Transverse colon (tissue), 4 donors: ENCODE results near the gene TSPAN13. TPM values are rescaled to one million over a fixed set of nuclear protein-coding genes. Genes with fewer than 3 reads are reported as not detected.

Source experiments
- DNase-seq: peaks from one replicate; pipeline ENCODE4 v3.0.0-alpha.2; 2019
- H3K27ac ChIP-seq, 4 donors: fragments of 200-600 bp; sonication (generic); 2 replicates each; pipeline ENCODE4 v1.5.1; 2016 to 2018; ENCODE audit warnings: inconsistent platforms in 4 of 4
- H3K27me3 ChIP-seq: fragments of 200-600 bp; sonication (generic); 2 replicates; pipeline ENCODE4 v1.5.1; 2017; ENCODE audit warnings: inconsistent platforms
- H3K36me3 ChIP-seq, 4 donors: fragments of 200-600 bp; sonication (generic); 2 replicates each; pipeline ENCODE4 v1.5.1; 2017 to 2019; ENCODE audit warnings: inconsistent platforms in 4 of 4
- H3K4me1 ChIP-seq, 4 donors: fragments of 200-600 bp; sonication (generic); 2 replicates each; pipeline ENCODE4 v1.5.1; 2017 to 2020; ENCODE audit warnings: inconsistent platforms in 4 of 4
- H3K4me3 ChIP-seq, 4 donors: fragments of 200-600 bp; sonication (generic); 1 replicate in 1 of 4; 2 replicates in 3 of 4; pipeline versions ENCODE4 v1.5.1 to v1.6.1; 2017 to 2019; ENCODE audit warnings: inconsistent platforms in 4 of 4
- H3K9me3 ChIP-seq, 2 donors: fragments of 200-600 bp; sonication (generic); 2 replicates each; pipeline ENCODE4 v1.5.1; 2017 to 2019; ENCODE audit warnings: inconsistent platforms in 2 of 2
- CTCF ChIP-seq, 5 experiments: fragments of 200-600 bp in 3 of 5; fragments of 450-650 bp in 2 of 5; sonication (generic) in 3 of 5; IDR thresholded peaks; 1 replicate in 2 of 5; 2 replicates in 3 of 5; pipeline ENCODE4 v1.5.1; 2016 to 2017; ENCODE audit warnings: antibody characterized with exemption in 5 of 5, inconsistent platforms in 3 of 5, mild to moderate bottlenecking in 2 of 5, moderate library complexity in 1 of 5
- EP300 ChIP-seq: sonication (generic); formaldehyde crosslinking; IDR thresholded peaks from one replicate; pipeline ENCODE4 v1.6.1; 2017; ENCODE audit warnings: antibody characterized with exemption, low read depth
- POLR2A ChIP-seq: fragments of 450-650 bp; IDR thresholded peaks from one replicate; pipeline ENCODE4 v1.6.1; 2016; ENCODE audit warnings: antibody characterized with exemption, mild to moderate bottlenecking, moderate library complexity
- POLR2AphosphoS5 ChIP-seq, 3 donors: sonication (generic); formaldehyde crosslinking; IDR thresholded peaks; one replicate each; pipeline ENCODE4 v1.6.1; 2016; ENCODE audit warnings: antibody characterized with exemption in 3 of 3
- WGBS, 2 donors: methylation state at CpG; one replicate each; pipeline ENCODE4 v1.1.5; 2018; ENCODE audit warnings: low coverage in 1 of 2; 5-methylcytosine and 5-hydroxymethylcytosine counted together
- in situ Hi-C, 4 donors: fragments of 200-750 bp; cut with MboI; loops; one replicate each; pipeline versions ENCODE4 v1.15.0 to v1.15.1; 2017; ENCODE audit warnings: low sequenced_read_pairs in 3 of 4, low pct_ligation_motif_present in 1 of 4, low pct_unique_long_range_greater_than_20kb in 1 of 4
- intact Hi-C: fragments of 100-400 bp; cut with DNase I; formaldehyde crosslinking; loops from one replicate; pipeline ENCODE4 v1.15.1; 2023; ENCODE audit warnings: low total_unique reads
- total RNA-seq, 4 donors: library from RNA; depleted of rRNA; stranded (reverse); fragments of >200 nt; gene quantifications; one replicate each; pipeline ENCODE4 v1.1.0, GENCODE V29; 2016

Gene TSPAN13
- total RNA-seq, 4 donors from 2014 or later: 6.8 to 44.4 (median 21.4) TPM

GRCh38 chr7:16770657-16771329 is 17.2 kb downstream of the TSPAN13 start:
- no peaks in the 10 kb centered on the region for H3K36me3 ChIP-seq
- peaks cover 0 to 4% (median 1%) of the 10 kb centered on the region in 4 donors for H3K4me1 ChIP-seq
- H3K4me3 ChIP-seq: no peak overlapping the region
- intact Hi-C loops (no loop called here), in situ Hi-C loops (no loop called here)
- no peak overlapping the region for H3K27ac ChIP-seq
- H3K27me3 ChIP-seq: no peaks in the 10 kb centered on the region
- TF ChIP-seq CTCF (IDR thresholded peaks at IDR 0.05) (no peak), POLR2A (no peak), EP300 (no peak), POLR2AphosphoS5 (IDR thresholded peaks at IDR 0.05) (no peak)
- H3K9me3 ChIP-seq: no peaks in the 10 kb centered on the region
- DNase-seq: no peak
- 61 to 77% methylated on average over 5 to 6 of the region's 6 CpGs for WGBS, 2 donors

GRCh38 chr7:16773326-16773725 is 19.8 kb downstream of the TSPAN13 start:
- in situ Hi-C loops: no loop called here
- Histone ChIP-seq H3K9me3 (no peaks in the 10 kb centered on the region), H3K4me1 (no peaks in the 10 kb centered on the region), H3K4me3 (no peak overlapping the region), H3K27ac (no peak overlapping the region), H3K36me3 (no peaks in the 10 kb centered on the region), H3K27me3 (no peaks in the 10 kb centered on the region)
- DNase-seq: no peak
- intact Hi-C loops: no loop called here
- no peak for TF ChIP-seq EP300
- TF ChIP-seq POLR2A: no peak
- TF ChIP-seq POLR2AphosphoS5 (IDR thresholded peaks at IDR 0.05): no peak
- no peak for TF ChIP-seq CTCF (IDR thresholded peaks at IDR 0.05)
- WGBS, 2 donors: 50 to 56% methylated on average over 2 of the region's 2 CpGs

- H3K9me3 ChIP-seq: no peaks in the 10 kb centered on the region
- no peak overlapping the region for H3K4me3 ChIP-seq
- H3K27me3 ChIP-seq: no peaks in the 10 kb centered on the region
- TF ChIP-seq POLR2A (no peak), CTCF (IDR thresholded peaks at IDR 0.05) (no peak), EP300 (no peak), POLR2AphosphoS5 (IDR thresholded peaks at IDR 0.05) (no peak)
- H3K27ac ChIP-seq: no peak overlapping the region
- intact Hi-C loops (no loop called here), in situ Hi-C loops (no loop called here)
- no peak for DNase-seq
- 91 to 94% methylated on average over 1 to 2 of the region's 2 CpGs for WGBS, 2 donors
- H3K4me1 ChIP-seq: no peaks in the 10 kb centered on the region
- H3K36me3 ChIP-seq: no peaks in the 10 kb centered on the region
Observed at GRCh38 chr7:16773884-16774283, 20.3 kb downstream of the TSPAN13 start.

- TF ChIP-seq POLR2A: no peak
- TF ChIP-seq POLR2AphosphoS5 (IDR thresholded peaks at IDR 0.05): no peak
- no peak for TF ChIP-seq CTCF (IDR thresholded peaks at IDR 0.05)
- no peak for TF ChIP-seq EP300
- Histone ChIP-seq H3K4me3 (no peak overlapping the region), H3K9me3 (no peaks in the 10 kb centered on the region), H3K27me3 (no peaks in the 10 kb centered on the region), H3K4me1 (no peaks in the 10 kb centered on the region), H3K27ac (no peak overlapping the region), H3K36me3 (no peaks in the 10 kb centered on the region)
- DNase-seq: no peak
- WGBS, 2 donors: 82 to 90% methylated on average over 4 of the region's 4 CpGs
- intact Hi-C loops: no loop called here
- in situ Hi-C loops: no loop called here
Observed at GRCh38 chr7:16774294-16774693, 20.7 kb downstream of the TSPAN13 start.
